Peyer's patch (tissue), 4 donors: Measurements from ENCODE around the gene DVL1.

Source experiments
- CTCF ChIP-seq, 6 experiments: fragments of 450-650 bp in 4 of 6; fragments of 200-600 bp in 2 of 6; sonication (generic) in 1 of 6; IDR thresholded peaks; one replicate each; pipeline ENCODE4 v1.5.1; 2017 to 2019; ENCODE audit warnings: antibody characterized with exemption in 6 of 6, mild to moderate bottlenecking in 3 of 6, moderate library complexity in 1 of 6
- POLR2A ChIP-seq, 2 donors: fragments of 450-650 bp; IDR thresholded peaks; one replicate each; pipeline ENCODE4 v1.5.1; 2017; ENCODE audit warnings: antibody characterized with exemption in 2 of 2, mild to moderate bottlenecking in 2 of 2, moderate library complexity in 2 of 2

GRCh38 chr1:1313500-1314236 is 35.5 kb downstream of the DVL1 start:
- TF ChIP-seq CTCF (IDR thresholded peaks at IDR 0.05), result no peak
- no peak for TF ChIP-seq POLR2A (IDR thresholded peaks at IDR 0.05)
